ENCODE results near the gene NECTIN1. TPM values are rescaled to one million over a fixed set of nuclear protein-coding genes. Genes with fewer than 3 reads are reported as not detected.
A peak's percentile ranks its signal among the peaks of the same experiment; 100 is the strongest.

Gene NECTIN1
- total RNA-seq, 6 experiments from 2014 or later: 4.3 to 8.4 (median 6.1) TPM

DNA sequence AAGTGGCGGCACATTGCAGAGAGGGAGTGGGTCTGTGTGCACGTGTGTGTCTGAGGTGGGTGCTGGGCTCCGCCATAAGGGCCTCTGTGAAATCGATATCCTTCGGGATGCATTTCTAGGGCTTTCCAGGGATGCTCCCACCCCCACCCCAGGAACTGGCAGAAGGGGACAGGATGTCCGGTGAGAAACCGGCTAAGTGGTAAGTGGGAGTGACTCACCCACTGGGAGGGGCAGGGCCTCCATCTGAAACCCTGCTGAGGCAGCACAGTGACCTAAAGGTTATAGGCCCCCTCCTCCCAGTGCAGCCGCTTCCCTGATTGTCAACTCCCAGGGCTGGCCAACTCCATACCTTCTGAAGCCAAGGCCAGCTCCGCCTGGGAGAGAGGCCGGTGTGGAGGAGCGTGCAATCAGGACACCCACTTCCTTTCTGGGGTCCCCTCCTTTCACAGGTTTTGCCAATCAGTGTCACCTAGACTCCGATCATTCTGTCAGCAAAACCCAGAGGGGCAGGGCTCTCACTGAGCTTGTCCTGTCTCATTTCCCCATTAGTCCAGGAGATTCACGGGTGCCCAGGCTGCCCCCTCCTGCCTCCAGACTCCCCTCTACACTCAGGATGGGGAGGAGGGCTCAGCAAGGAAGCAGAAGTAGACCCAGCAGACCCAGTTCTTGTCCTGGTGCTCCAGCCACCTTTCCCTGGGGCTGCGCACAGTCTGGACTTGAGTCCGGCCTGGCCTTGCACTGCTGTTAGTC is 44.5 kb downstream of the NECTIN1 start:
- no peak overlapping the region for H3K4me3 ChIP-seq
- H3K36me3 ChIP-seq: no peaks in the 10 kb centered on the region
- H3K4me1 ChIP-seq: no peaks in the 10 kb centered on the region
- H3K27ac ChIP-seq: no peak overlapping the region
- WGBS (ENCODE audit: insufficient coverage, low coverage, low lambda C conversion rate, missing lambda C conversion rate): 48% methylated on average over 7 of the region's 15 CpGs
- H3K9me3 ChIP-seq: no peaks in the 10 kb centered on the region
- DNase-seq (no peak), ATAC-seq (peak; percentile 56 to 77 (median 64))
- intact Hi-C loops (cut with DNase I): no loop called here
- TF ChIP-seq POLR2A (IDR thresholded peaks at IDR 0.05): no peak
- TF ChIP-seq, protein P1, sequence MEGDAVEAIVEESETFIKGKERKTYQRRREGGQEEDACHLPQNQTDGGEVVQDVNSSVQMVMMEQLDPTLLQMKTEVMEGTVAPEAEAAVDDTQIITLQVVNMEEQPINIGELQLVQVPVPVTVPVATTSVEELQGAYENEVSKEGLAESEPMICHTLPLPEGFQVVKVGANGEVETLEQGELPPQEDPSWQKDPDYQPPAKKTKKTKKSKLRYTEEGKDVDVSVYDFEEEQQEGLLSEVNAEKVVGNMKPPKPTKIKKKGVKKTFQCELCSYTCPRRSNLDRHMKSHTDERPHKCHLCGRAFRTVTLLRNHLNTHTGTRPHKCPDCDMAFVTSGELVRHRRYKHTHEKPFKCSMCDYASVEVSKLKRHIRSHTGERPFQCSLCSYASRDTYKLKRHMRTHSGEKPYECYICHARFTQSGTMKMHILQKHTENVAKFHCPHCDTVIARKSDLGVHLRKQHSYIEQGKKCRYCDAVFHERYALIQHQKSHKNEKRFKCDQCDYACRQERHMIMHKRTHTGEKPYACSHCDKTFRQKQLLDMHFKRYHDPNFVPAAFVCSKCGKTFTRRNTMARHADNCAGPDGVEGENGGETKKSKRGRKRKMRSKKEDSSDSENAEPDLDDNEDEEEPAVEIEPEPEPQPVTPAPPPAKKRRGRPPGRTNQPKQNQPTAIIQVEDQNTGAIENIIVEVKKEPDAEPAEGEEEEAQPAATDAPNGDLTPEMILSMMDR (IDR thresholded peaks at IDR 0.05): no peak
- H3K27me3 ChIP-seq: no peaks in the 10 kb centered on the region

DNA sequence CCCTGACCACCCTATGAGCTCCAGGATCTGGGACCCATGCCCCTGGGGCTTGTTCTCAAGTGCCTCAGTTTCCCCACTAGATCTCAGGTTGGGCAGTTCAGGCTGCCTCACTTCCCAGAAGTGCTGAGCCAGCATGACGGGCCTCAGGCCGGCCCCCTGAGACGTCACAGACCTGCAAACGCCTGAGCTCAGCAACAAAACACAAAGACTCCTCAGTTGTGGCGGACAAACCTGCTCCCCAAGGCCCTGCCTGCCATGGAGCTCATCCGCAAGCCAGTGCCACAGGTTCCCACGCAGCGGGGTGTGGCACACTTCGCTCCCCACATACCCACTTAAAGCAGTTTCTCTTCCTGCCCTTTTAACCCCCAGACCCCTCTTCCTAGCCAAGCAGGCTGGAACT is 45.2 kb downstream of the NECTIN1 start:
- no peaks in the 10 kb centered on the region for H3K4me1 ChIP-seq
- intact Hi-C loops (cut with DNase I): no loop called here
- WGBS (ENCODE audit: insufficient coverage, low coverage, low lambda C conversion rate, missing lambda C conversion rate): 76% methylated on average over 4 of the region's 9 CpGs

DNA sequence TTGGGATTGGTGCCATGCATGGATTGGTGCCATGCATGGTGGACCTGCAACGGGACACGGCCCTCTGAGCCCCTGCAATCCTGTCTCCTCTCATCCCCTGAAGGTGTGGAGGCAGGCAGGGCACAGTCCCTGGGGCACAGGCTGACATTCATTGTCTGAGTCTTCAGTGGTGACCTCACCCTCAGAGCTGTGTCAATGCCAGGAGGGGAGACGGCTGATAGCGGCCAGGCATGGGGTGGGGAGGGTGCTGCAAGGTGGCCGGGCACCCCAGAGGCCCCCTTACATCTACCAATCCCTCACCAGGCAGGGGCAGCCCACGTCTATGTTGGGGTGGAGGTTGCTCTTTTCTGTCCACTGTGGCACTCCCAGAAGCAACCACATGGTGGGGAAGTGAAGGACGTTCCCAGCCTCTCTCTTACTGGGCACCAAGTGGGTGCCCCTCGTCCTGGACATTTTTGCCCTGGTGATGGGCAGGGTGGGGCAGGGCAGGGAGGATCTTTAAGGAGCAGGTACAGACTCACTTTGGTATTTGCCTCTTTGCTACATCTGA is 47.6 kb downstream of the NECTIN1 start:
- 78% methylated on average over 4 of the region's 8 CpGs for WGBS (ENCODE audit: insufficient coverage, low coverage, low lambda C conversion rate, missing lambda C conversion rate)
- Histone ChIP-seq H3K27ac (no peak overlapping the region), H3K4me3 (no peak overlapping the region), H3K9me3 (no peaks in the 10 kb centered on the region), H3K4me1 (no peaks in the 10 kb centered on the region), H3K27me3 (no peaks in the 10 kb centered on the region), H3K36me3 (no peaks in the 10 kb centered on the region)
- TF ChIP-seq, protein P1 (IDR thresholded peaks at IDR 0.05): peak in 2 of 4 donors; percentile 11 to 21
- TF ChIP-seq POLR2A (IDR thresholded peaks at IDR 0.05): no peak
- no peak for DNase-seq
- ATAC-seq: peak; percentile 12 to 45 (median 29)
- intact Hi-C loops (cut with DNase I): no loop called here

More for the DNA sequence above, 45.2 kb downstream of the NECTIN1 start:
- peak; percentile 28 to 49 (median 36) for ATAC-seq
- no peaks in the 10 kb centered on the region for H3K9me3 ChIP-seq
- H3K27ac ChIP-seq: no peak overlapping the region
- H3K36me3 ChIP-seq: no peaks in the 10 kb centered on the region
- TF ChIP-seq POLR2A (IDR thresholded peaks at IDR 0.05): no peak
- TF ChIP-seq, protein P1 (IDR thresholded peaks at IDR 0.05): no peak
- no peak overlapping the region for H3K4me3 ChIP-seq
- H3K27me3 ChIP-seq: no peaks in the 10 kb centered on the region
- DNase-seq: no peak

DNA sequence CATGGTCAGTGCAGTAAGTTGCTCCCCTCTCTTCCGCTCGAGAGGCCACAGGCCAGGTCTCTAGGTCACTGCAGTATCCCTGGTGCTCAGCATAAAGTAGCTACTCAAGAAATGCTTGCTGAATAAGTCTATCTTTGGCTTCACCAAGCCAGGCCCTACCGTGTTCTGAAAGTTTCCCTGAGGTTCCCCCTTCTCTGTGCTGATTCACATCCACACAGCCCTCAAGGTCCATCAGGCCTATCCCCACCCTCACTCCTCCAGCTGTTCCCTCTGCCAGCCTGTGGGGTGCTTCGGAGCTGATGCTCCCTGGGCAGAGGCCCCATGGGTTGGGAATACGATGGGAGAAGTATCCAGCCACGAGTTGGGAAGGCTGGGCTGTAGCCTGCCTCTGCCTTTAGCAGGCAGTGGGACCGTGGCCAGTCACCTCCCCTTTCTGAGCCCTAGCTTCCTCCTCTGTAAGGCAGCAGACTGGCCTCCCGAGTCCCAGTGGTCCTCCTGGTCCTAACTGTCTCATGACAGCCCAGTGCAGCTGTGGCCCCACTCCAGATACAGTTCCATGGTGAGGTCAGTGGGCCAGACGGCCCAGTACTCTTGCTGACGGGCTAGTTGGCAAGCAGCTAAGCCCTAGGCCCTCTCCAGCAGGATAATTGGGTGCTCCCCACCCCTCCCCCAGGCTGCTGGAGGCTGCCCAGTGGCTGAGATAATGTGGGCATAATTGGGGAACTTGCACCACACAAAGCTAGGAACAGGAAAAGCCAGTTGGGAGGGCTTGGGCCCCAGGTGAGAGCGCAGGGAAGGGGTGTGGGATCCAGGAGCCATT is 48.2 kb downstream of the NECTIN1 start:
- DNase-seq (no peak), ATAC-seq (peak in 3 of 4 donors; percentile 18 to 41 (median 20))
- 70% methylated on average over 2 of the region's 11 CpGs for WGBS (ENCODE audit: insufficient coverage, low coverage, low lambda C conversion rate, missing lambda C conversion rate)
- Histone ChIP-seq H3K36me3 (no peaks in the 10 kb centered on the region), H3K27ac (no peak overlapping the region), H3K4me1 (no peaks in the 10 kb centered on the region), H3K4me3 (no peak overlapping the region), H3K9me3 (no peaks in the 10 kb centered on the region), H3K27me3 (no peaks in the 10 kb centered on the region)
- intact Hi-C loops (cut with DNase I): no loop called here
- TF ChIP-seq POLR2A (IDR thresholded peaks at IDR 0.05): no peak
- TF ChIP-seq, protein P1 (IDR thresholded peaks at IDR 0.05): no peak

Measured in right lobe of liver (tissue), 6 donors.